Raji (cell line): ENCODE measurements around the gene LRRC71.

Experiments
- POLR2A ChIP-seq: IDR thresholded peaks from 2 replicates; pipeline ENCODE4 v1.6.1; 2011; ENCODE audit warnings: low read depth, low read length, control low read depth; ENCODE audit not compliant: insufficient read depth

The LRRC71 gene

GRCh38 chr1:156885880-156886355 is 34.5 kb upstream of the LRRC71 start:
- TF ChIP-seq POLR2A: no peak

- TF ChIP-seq POLR2A: no peak
Measured at GRCh38 chr1:156886583-156887281, 33.7 kb upstream of the LRRC71 start.

- no peak for TF ChIP-seq POLR2A
Measured at GRCh38 chr1:156887317-156887716, 33.1 kb upstream of the LRRC71 start.

- TF ChIP-seq POLR2A: no peak
Measured at GRCh38 chr1:156887734-156888133, 32.7 kb upstream of the LRRC71 start.

- no peak for TF ChIP-seq POLR2A
Measured at GRCh38 chr1:156889802-156890580, 30.4 kb upstream of the LRRC71 start.

- TF ChIP-seq POLR2A: no peak
Measured at GRCh38 chr1:156892190-156893047, 28.0 kb upstream of the LRRC71 start.

GRCh38 chr1:156893048-156893953 is 27.1 kb upstream of the LRRC71 start, which contains the start of gene PEAR1:
TSS of gene PEAR1 (plus strand) at chr1:156893718. CDS start at chr1:156903927, 10,209 bp downstream.
- no peak for TF ChIP-seq POLR2A

- TF ChIP-seq POLR2A: no peak
Measured at GRCh38 chr1:156894001-156894400, 26.4 kb upstream of the LRRC71 start.

- TF ChIP-seq POLR2A: no peak
Measured at GRCh38 chr1:156894711-156895454, 25.5 kb upstream of the LRRC71 start.

GRCh38 chr1:156895455-156895812 is 25.0 kb upstream of the LRRC71 start:
- no peak for TF ChIP-seq POLR2A

GRCh38 chr1:156895927-156896326 is 24.5 kb upstream of the LRRC71 start:
- no peak for TF ChIP-seq POLR2A

GRCh38 chr1:156896490-156897033 is 23.9 kb upstream of the LRRC71 start:
- TF ChIP-seq POLR2A: no peak

- no peak for TF ChIP-seq POLR2A
Measured at GRCh38 chr1:156897078-156897825, 23.2 kb upstream of the LRRC71 start.

- no peak for TF ChIP-seq POLR2A
Measured at GRCh38 chr1:156898161-156898566, 22.3 kb upstream of the LRRC71 start.
